IPS-18a (cell line): ENCODE results near the gene CDADC1.

Source experiments
- H3K27ac ChIP-seq: one replicate; pipeline ENCODE4 v1.5.1; 2013; ENCODE audit warnings: low read length
- H3K27me3 ChIP-seq: one replicate; pipeline ENCODE4 v1.6.1; 2013; ENCODE audit warnings: mild to moderate bottlenecking, low read length; ENCODE audit not compliant: control insufficient read depth, insufficient read depth
- H3K36me3 ChIP-seq: one replicate; pipeline ENCODE4 v1.6.1; 2013; ENCODE audit warnings: low read depth, low read length; ENCODE audit not compliant: control insufficient read depth
- H3K4me1 ChIP-seq: one replicate; pipeline ENCODE4 v1.6.1; 2013; ENCODE audit warnings: low read depth, low read length; ENCODE audit not compliant: control insufficient read depth
- H3K4me3 ChIP-seq: one replicate; pipeline ENCODE4 v1.5.1; 2013; ENCODE audit warnings: low read length
- H3K9ac ChIP-seq: one replicate; pipeline ENCODE4 v1.6.1; 2013; ENCODE audit warnings: mild to moderate bottlenecking, low read length, moderate library complexity
- H3K9me3 ChIP-seq: one replicate; pipeline ENCODE4 v1.6.1; 2013; ENCODE audit warnings: low read depth, low read length; ENCODE audit not compliant: control insufficient read depth

Gene CDADC1

DNA sequence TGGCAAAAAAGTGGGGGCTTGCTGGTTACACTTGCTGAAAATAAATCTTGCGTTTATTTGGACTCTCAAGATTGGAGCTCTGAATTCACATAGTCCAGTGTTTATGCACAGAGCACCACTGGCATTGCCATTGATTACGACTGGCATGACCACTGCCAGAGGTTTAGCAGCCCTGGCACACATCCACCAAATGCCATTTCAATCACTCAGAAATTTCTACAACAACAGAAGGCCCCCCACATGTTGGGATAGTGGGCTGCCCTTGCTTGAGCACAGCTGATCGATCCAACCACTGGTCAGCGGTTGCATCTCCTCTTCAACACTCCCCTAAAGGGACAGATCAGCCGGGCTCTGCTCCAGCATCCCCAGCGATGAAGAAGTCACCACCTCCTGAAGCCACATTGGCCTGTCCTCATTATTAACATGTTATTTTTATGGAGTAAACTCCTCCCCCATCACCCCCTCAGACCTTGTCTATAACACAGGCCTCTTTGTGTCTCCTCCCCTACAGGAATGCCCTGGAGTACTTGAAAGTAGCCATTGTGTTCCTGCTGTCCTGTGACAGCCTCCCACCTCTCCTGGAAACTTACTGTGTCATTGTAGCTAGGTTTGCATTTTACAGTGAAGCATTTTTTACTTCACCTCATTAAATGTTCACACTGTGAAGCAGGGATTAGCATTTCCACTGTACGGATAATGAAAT is 51.3 kb downstream of the CDADC1 start:
- H3K27me3 ChIP-seq = no peaks in the 10 kb centered on the region
- H3K27ac ChIP-seq = no peak overlapping the region
- no peaks in the 10 kb centered on the region for H3K4me1 ChIP-seq
- no peak overlapping the region for H3K9ac ChIP-seq
- H3K9me3 ChIP-seq = no peaks in the 10 kb centered on the region
- H3K4me3 ChIP-seq = no peak overlapping the region
- H3K36me3 ChIP-seq = no peaks in the 10 kb centered on the region

GRCh38 chr13:49300276-49300675 is 52.6 kb downstream of the CDADC1 start:
- H3K4me3 ChIP-seq = no peak overlapping the region
- no peaks in the 10 kb centered on the region for H3K9me3 ChIP-seq
- no peaks in the 10 kb centered on the region for H3K4me1 ChIP-seq
- no peak overlapping the region for H3K9ac ChIP-seq
- no peaks in the 10 kb centered on the region for H3K36me3 ChIP-seq
- no peak overlapping the region for H3K27ac ChIP-seq
- no peaks in the 10 kb centered on the region for H3K27me3 ChIP-seq

DNA sequence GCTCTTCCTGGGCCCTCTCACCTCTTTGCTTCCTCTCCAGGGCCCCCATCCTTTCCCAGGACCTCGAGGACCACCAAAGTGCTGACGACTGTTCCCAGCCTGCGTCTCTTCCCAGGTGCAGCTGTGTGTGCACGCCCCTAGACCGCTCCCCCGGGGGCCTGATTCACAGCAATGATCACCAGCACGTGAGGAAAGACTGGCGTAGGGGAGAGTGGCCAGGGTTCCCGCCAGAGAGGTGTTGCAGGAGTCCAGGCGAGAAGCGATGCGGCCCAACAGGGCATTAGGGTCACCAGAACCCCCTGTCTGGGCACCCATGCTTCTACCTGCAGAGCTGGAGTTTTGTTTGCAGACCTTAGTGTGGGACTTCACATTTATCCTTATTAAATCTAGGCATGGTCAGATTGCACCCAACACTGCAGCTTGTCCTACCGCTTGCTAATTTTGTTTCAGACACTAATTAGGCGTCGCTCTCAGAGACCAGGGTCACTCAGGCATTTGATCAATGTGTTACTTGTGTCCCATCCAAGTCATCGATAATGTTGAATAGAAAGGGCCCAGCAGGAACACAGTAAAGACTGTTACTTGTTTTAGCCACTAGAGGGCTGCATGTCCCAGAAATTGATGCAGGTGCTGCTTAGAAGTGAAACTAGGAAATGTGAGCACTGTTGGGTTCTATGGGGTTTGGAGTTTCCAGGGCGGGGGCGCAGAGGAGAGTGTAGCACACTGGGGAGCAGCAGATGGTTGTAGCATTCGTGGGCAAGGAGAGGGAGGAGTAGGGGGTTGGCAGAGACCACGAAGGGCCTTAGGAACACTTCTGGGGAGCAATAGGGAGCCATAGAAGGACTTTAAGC is 53.2 kb downstream of the CDADC1 start:
- H3K4me1 ChIP-seq = no peaks in the 10 kb centered on the region
- H3K9me3 ChIP-seq = no peaks in the 10 kb centered on the region
- H3K27me3 ChIP-seq = no peaks in the 10 kb centered on the region
- H3K4me3 ChIP-seq = no peak overlapping the region
- H3K36me3 ChIP-seq = no peaks in the 10 kb centered on the region
- no peak overlapping the region for H3K27ac ChIP-seq
- H3K9ac ChIP-seq = no peak overlapping the region

GRCh38 chr13:49302222-49302621 is 54.5 kb downstream of the CDADC1 start:
- Histone ChIP-seq H3K36me3 (no peaks in the 10 kb centered on the region), H3K9ac (no peak overlapping the region), H3K4me3 (no peak overlapping the region), H3K27me3 (no peaks in the 10 kb centered on the region), H3K9me3 (no peaks in the 10 kb centered on the region), H3K27ac (no peak overlapping the region), H3K4me1 (no peaks in the 10 kb centered on the region)

- H3K27ac ChIP-seq = no peak overlapping the region
- H3K27me3 ChIP-seq = no peaks in the 10 kb centered on the region
- H3K4me1 ChIP-seq = no peaks in the 10 kb centered on the region
- no peak overlapping the region for H3K9ac ChIP-seq
- H3K4me3 ChIP-seq = no peak overlapping the region
- no peaks in the 10 kb centered on the region for H3K36me3 ChIP-seq
- H3K9me3 ChIP-seq = no peaks in the 10 kb centered on the region
Observed at GRCh38 chr13:49302817-49303216, 55.1 kb downstream of the CDADC1 start.

DNA sequence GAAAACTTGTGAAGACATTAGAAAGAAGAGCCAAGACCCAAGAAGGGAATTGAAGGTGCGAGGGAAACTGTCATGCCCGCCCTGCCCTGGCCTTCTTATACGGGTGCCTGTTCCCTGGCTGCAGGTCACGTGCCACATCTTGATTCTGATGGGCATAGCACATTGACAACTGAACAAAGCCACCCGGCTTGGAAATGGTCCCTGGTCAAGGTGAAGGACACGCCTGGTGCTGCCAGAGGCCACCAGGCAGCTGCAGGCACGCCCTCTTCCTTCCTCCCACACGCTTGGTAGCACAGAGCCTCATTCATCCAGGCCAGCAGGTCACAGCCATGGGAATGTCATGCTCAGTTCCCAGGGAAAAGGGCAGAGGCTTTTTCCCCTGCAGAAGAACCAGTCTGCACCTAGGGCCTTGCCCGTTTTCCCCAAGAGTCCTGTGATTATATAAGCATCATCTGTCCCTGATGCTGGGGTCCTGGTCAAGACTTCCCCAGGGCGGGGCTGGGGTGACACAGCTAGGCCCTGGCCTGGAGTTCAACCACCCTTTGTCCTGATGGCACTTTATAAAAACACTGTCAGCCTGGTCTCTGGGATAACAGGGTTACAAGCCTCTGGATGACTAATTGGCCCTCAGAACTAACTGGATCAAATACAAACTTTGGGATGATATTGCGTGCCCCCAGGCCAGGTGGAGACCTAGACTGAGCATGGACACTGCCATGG is 56.0 kb downstream of the CDADC1 start:
- H3K4me3 ChIP-seq = no peak overlapping the region
- no peaks in the 10 kb centered on the region for H3K36me3 ChIP-seq
- H3K27me3 ChIP-seq = no peaks in the 10 kb centered on the region
- H3K9ac ChIP-seq = no peak overlapping the region
- no peaks in the 10 kb centered on the region for H3K9me3 ChIP-seq
- H3K27ac ChIP-seq = no peak overlapping the region
- H3K4me1 ChIP-seq = no peaks in the 10 kb centered on the region

DNA sequence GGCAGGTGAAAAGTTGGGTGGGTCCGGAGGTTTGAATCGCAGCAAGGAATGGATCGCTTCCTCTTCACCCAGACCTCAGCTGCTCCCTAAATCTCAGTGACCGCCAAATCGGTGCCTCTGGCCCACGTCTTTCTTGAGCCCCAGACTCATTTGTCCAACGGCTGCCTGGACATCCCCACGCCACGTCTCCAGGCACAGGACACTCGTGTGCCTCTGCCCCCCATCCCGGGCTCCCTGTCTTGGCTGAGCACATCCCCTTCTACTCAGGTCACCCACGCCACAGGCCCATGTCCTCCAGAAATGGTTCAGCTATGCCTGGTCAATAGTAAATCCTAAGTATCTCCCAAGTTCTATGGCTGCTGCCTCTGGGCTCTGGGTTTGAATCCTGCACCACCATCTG is 56.6 kb downstream of the CDADC1 start:
- no peak overlapping the region for H3K27ac ChIP-seq
- no peaks in the 10 kb centered on the region for H3K4me1 ChIP-seq

GRCh38 chr13:49304763-49305700 is 57.3 kb downstream of the CDADC1 start:
- Histone ChIP-seq H3K9ac (no peak overlapping the region), H3K4me1 (no peaks in the 10 kb centered on the region)

More for the DNA sequence above, 56.6 kb downstream of the CDADC1 start:
- no peak overlapping the region for H3K9ac ChIP-seq
- H3K4me3 ChIP-seq = no peak overlapping the region
- H3K9me3 ChIP-seq = no peaks in the 10 kb centered on the region
- no peaks in the 10 kb centered on the region for H3K27me3 ChIP-seq
- no peaks in the 10 kb centered on the region for H3K36me3 ChIP-seq

DNA sequence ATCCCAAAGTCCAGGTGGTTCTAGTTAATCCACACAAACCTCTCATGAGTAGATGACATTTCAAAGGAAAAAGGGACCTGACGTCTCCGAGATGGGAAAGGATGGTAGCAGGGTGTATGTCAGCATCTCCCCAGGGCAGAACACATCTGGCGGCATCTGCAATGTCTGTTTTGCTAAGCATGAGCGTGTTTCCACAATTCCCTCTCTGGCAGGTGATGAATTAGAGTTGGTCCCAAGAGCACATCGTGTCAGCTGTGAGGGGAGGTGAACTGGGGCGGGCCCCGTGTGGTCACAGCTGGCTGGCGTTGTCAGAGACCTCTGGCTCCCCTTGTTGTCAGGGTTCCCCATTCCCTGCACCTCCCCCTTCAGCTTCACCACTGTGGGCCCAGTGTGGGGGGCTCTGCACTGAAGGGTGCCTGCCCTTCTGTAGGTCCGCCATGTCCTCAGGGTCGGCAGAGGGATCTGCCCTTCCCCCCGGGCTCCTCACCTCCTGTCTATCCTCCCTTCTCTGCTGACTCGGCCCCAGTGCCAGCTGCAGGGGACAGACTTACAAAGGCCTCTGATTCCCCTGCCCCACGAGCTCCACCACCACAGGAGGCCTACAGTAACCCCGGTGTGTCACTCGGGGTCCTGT is 58.2 kb downstream of the CDADC1 start:
- no peaks in the 10 kb centered on the region for H3K27me3 ChIP-seq
- H3K27ac ChIP-seq = no peak overlapping the region
- H3K4me3 ChIP-seq = no peak overlapping the region
- H3K36me3 ChIP-seq = no peaks in the 10 kb centered on the region
- H3K9ac ChIP-seq = no peak overlapping the region
- no peaks in the 10 kb centered on the region for H3K9me3 ChIP-seq
- H3K4me1 ChIP-seq = no peaks in the 10 kb centered on the region

More at GRCh38 chr13:49304763-49305700, 57.3 kb downstream of the CDADC1 start:
- Histone ChIP-seq H3K4me3 (no peak overlapping the region), H3K27ac (no peak overlapping the region), H3K36me3 (no peaks in the 10 kb centered on the region), H3K27me3 (no peaks in the 10 kb centered on the region), H3K9me3 (no peaks in the 10 kb centered on the region)

GRCh38 chr13:49307365-49307764 is 59.6 kb downstream of the CDADC1 start:
- Histone ChIP-seq H3K9ac (no peak overlapping the region), H3K9me3 (no peaks in the 10 kb centered on the region), H3K36me3 (no peaks in the 10 kb centered on the region), H3K27ac (no peak overlapping the region), H3K27me3 (no peaks in the 10 kb centered on the region), H3K4me1 (no peaks in the 10 kb centered on the region), H3K4me3 (no peak overlapping the region)
